Measurements from ENCODE around the gene CCM2. TPM values are rescaled to one million over a fixed set of nuclear protein-coding genes. Genes with fewer than 3 reads are reported as not detected.

CCM2 gene
- total and polyA plus RNA-seq, 2 experiments from 2014 or later: 24.9 to 40.1 TPM

GRCh38 chr7:44987996-44988395 is 12.0 kb upstream of the CCM2 start:
- TF ChIP-seq POLR2AphosphoS5 (IDR thresholded peaks at IDR 0.05; ENCODE audit: low read depth) (no peak), EZH2phosphoT487 (IDR thresholded peaks at IDR 0.05; ENCODE audit: unreplicated experiment) (no peak), ZNF114 (CRISPR knock-in tag; IDR thresholded peaks at IDR 0.05) (no peak), REST (IDR thresholded peaks at IDR 0.05; ENCODE audit: unreplicated experiment) (no peak), CTCF (conservative IDR thresholded peaks at IDR 0.05; ENCODE audit: low read depth in 2 of 2) (no peak), EZH2 (IDR thresholded peaks at IDR 0.05; ENCODE audit: low read depth, unreplicated experiment) (no peak), NANOG (IDR thresholded peaks at IDR 0.05; ENCODE audit: borderline replicate concordance) (no peak), ZNF462 (CRISPR knock-in tag; IDR thresholded peaks at IDR 0.05) (no peak), ZNF331 (CRISPR knock-in tag; IDR thresholded peaks at IDR 0.05; ENCODE audit: low read depth) (no peak), JUNB (IDR thresholded peaks at IDR 0.05; ENCODE audit: unreplicated experiment) (no peak), CREB1 (CRISPR knock-in tag; IDR thresholded peaks at IDR 0.05; ENCODE audit: low read depth) (no peak), STAT1 (IDR thresholded peaks at IDR 0.05; ENCODE audit: unreplicated experiment) (no peak)
- peaks cover 45% of the 10 kb centered on the region for H3K36me3 Mint-ChIP-seq (ENCODE audit: low read depth)
- Histone ChIP-seq H3K27ac (ENCODE audit: low read depth) (no peak overlapping the region), H3K4me3 (no peak overlapping the region; the same call in 1 of the 2 replicates), H3K4me1 (ENCODE audit: insufficient read depth) (peaks cover 14% of the 10 kb centered on the region), H3K9me2 (ENCODE audit: insufficient read depth) (no peaks in the 10 kb centered on the region), H3K36me3 (ENCODE audit: insufficient read depth) (peaks cover 29% of the 10 kb centered on the region), H3K27me3 (ENCODE audit: insufficient read depth) (no peaks in the 10 kb centered on the region), H3F3A (replicated peaks; ENCODE audit: low read depth) (peaks cover 34% of the 10 kb centered on the region), H3K4me2 (no peak overlapping the region), H4K20me1 (replicated peaks; ENCODE audit: insufficient read depth) (peaks cover 20% of the 10 kb centered on the region), H2AFZ (no peak overlapping the region), H3K79me2 (replicated peaks; ENCODE audit: insufficient read depth) (peaks cover 25% of the 10 kb centered on the region)
- peaks cover 20% of the 10 kb centered on the region for H3K27me3 Mint-ChIP-seq (ENCODE audit: insufficient read depth, low read depth, poor library complexity)
- H3K27ac Mint-ChIP-seq: no peak overlapping the region; the same call in 1 of the 2 replicates
- ATAC-seq (no peak), DNase-seq (ENCODE audit: low spot score) (no peak)
- no peaks in the 10 kb centered on the region for H3K9me3 Mint-ChIP-seq
- H3K4me3 Mint-ChIP-seq: 0 out of 3 replicates have a peak overlapping the region, but pooled peaks have one; percentile 100
- peaks cover 33% of the 10 kb centered on the region for H3K4me1 Mint-ChIP-seq

All from GM23338 (cell line).